Erythroblast (primary cell): ENCODE data around the gene FBXO31.

ENCODE experiments used
- DNase-seq, 2 experiments: peaks; one replicate each; lab custom pipeline; 2025; lab: John Stamatoyannopoulos, UW
- GATA1 ChIP-seq: IDR thresholded peaks from 2 replicates; pipeline ENCODE4 v1.6.1; 2011; ENCODE audit warnings: low read depth, mild to moderate bottlenecking, control low read depth, low read length, moderate library complexity
- POLR2A ChIP-seq: IDR thresholded peaks from 2 replicates; pipeline ENCODE4 v1.6.1; 2011; ENCODE audit warnings: mild to moderate bottlenecking, low read length

The FBXO31 gene

DNA sequence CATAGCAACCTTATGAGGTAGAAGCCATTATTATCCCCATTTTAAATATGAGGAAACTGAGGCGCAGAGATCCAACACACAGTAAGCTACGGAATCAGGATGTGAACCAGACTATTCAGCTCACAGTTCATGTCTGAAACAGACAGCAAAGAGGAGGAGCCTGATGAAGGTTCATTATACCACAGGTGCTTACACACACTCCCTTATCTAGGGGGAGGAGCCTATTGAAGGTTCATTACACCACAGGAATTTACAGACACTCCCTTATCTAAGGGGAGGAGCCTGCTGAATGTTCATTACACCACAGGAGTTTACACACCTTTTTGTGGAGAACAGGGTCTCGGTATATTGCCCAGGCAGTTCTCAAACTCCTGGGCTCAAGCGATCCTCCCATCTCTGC is 88.3 kb downstream of the FBXO31 start:
- no peak for TF ChIP-seq POLR2A
- no peak for TF ChIP-seq GATA1
- DNase-seq = peak; percentile 65 to 74

- TF ChIP-seq GATA1 (no peak), POLR2A (no peak)
- DNase-seq = no peak
These were observed 89.6 kb downstream of the FBXO31 start for GRCh38 chr16:87293990-87294389.

DNA sequence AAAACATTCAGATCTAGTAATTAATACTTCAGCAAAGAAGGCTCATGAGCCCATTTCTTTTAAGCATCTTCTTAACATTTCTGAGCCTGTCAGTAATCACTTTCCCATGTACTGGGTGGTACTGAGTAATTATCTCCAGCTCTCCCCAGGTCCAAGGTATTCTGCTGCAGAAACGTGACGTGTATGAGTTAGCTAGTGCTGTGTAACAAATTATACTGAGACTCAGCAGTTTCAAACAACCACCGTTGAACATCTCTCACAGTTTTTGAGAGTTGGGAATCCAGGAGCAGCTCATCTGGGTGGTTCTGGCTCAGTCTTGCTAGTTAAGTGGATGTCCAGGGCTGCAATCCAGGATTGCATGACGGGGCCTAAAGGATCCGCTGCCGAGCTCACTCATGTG is 91.6 kb downstream of the FBXO31 start:
- DNase-seq = no peak

DNA sequence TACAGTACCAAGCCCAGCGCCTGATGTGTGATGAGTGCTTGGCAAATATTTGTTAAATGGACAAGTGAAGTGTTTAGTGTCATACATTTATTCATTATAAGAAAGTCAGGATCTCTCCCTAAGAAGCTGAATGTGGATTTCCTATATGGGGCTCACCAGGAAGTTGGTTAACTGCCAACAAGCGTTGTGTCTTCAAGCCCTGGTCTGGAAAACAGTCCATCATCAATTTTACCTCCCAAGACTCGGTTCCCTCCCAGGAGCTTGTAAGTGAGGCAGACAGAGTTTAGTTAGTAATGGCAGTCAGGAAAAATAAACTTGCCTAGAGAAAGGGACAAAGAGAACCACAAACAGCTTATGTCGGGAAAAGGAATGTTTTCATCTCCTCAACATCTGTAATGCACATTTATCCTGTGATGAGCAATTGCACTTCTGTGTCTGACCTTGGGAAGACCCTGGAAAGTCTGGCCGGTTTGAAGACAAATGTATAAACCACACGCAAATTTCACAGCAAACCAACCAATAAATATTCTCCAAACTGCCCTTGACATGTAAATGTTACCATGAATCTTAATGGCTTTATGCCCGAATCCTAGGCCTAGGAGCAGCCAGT is 94.7 kb downstream of the FBXO31 start:
- TF ChIP-seq GATA1 (no peak), POLR2A (no peak)
- DNase-seq = no peak

More for the DNA sequence above, 91.6 kb downstream of the FBXO31 start:
- TF ChIP-seq POLR2A (no peak), GATA1 (no peak)

DNA sequence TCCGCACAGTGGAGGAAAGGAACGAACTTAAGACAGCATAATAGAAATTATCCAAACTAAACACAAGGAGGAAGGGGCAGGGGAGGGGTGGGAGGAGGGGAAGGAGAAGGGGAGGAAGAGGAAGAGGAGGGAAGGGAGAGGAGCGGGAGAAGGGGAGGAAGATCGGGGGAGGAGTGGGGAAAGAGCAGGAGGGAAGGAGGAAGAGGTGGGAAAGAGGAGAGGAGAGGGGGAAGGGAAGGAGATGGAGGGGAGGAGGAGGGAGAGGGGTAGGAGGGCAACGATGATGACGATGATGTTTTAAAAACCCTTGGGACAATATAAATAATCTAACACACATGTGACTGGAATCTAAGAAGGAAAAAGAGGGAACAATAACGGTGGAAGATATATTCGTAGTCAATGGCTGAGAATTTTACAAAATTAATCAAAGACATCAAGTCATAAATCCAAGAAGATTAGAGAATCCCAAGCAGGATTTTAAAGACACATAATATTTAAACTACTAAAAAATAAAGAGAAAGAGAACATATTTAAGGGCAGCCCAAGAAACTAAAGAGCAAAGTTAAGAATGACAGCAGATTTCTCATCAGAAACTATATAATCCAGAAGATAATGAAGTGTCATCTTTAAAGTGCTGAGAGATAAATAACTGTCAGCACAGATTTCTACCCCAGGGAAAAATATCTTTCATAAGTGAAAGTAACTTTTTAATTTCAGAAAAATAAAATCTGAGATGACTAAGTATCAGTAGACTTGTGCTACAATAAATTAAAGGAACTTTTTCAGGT is 96.5 kb downstream of the FBXO31 start:
- TF ChIP-seq POLR2A (no peak), GATA1 (no peak)
- no peak for DNase-seq

DNA sequence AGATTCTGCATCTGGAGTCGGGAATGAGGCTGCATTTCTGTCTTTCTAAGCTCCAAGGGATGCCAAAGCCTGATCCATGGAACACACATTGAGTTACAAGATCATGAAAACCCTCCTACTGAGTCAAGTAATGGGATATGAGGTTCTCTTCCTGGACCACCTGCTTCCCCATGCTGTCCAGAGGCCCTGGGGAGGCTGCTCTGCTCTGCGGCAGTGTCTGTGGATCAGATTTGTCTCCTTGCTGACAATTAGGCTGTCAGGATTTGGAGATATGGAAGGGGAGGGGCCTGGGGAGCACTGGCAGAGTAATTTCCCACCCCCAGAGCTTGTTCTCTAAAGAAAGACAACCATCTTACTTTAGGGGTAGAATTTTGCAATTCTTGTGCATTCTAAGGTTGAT is 99.4 kb downstream of the FBXO31 start:
- TF ChIP-seq GATA1 (no peak), POLR2A (no peak)
- DNase-seq = no peak

- TF ChIP-seq GATA1 = no peak
- DNase-seq = no peak
These were observed 104.4 kb downstream of the FBXO31 start for GRCh38 chr16:87279094-87279658.

GRCh38 chr16:87278191-87279093 is 105.1 kb downstream of the FBXO31 start:
- TF ChIP-seq POLR2A (no peak), GATA1 (no peak)
- peak; percentile 64 to 76 for DNase-seq
